Kidney tubule cell (primary cell): Measurements from ENCODE around the gene LRRIQ1.
A peak's percentile ranks its signal among the peaks of the same experiment; 100 is the strongest.

Source experiments
- DNase-seq: peaks from one replicate; pipeline ENCODE4 v3.0.0-alpha.2; 2018; ENCODE audit warnings: low spot score

The LRRIQ1 gene

GRCh38 chr12:85060916-85061315, 24.8 kb downstream of the LRRIQ1 start:
- DNase-seq = no peak

- DNase-seq = no peak
Observed at GRCh38 chr12:85065837-85066482, 29.8 kb downstream of the LRRIQ1 start.

GRCh38 chr12:85072826-85073225, 36.7 kb downstream of the LRRIQ1 start:
- DNase-seq = peak; percentile 11

- DNase-seq = peak; percentile 94
Observed at GRCh38 chr12:85076688-85077430, 40.7 kb downstream of the LRRIQ1 start.

GRCh38 chr12:85085066-85085465, 48.9 kb downstream of the LRRIQ1 start:
- DNase-seq = no peak

- no peak for DNase-seq
Observed at GRCh38 chr12:85089792-85090191, 53.6 kb downstream of the LRRIQ1 start.

- peak; percentile 46 for DNase-seq
Observed at GRCh38 chr12:85092814-85093370, 56.7 kb downstream of the LRRIQ1 start.

GRCh38 chr12:85095501-85095900, 59.4 kb downstream of the LRRIQ1 start:
- DNase-seq = no peak

GRCh38 chr12:85130646-85131045, 94.5 kb downstream of the LRRIQ1 start:
- no peak for DNase-seq

GRCh38 chr12:85138833-85139232, 102.7 kb downstream of the LRRIQ1 start:
- DNase-seq = peak; percentile 56

GRCh38 chr12:85147331-85147730, 111.2 kb downstream of the LRRIQ1 start:
- no peak for DNase-seq

GRCh38 chr12:85152311-85152729, 116.2 kb downstream of the LRRIQ1 start:
- DNase-seq = no peak

- DNase-seq = peak; percentile 42
Observed at GRCh38 chr12:85155791-85156190, 119.6 kb downstream of the LRRIQ1 start.

GRCh38 chr12:85156569-85156968, 120.4 kb downstream of the LRRIQ1 start:
- DNase-seq = no peak

- DNase-seq = no peak
Observed at GRCh38 chr12:85157035-85157603, 121.0 kb downstream of the LRRIQ1 start.

GRCh38 chr12:85163752-85164321, 127.7 kb downstream of the LRRIQ1 start:
- no peak for DNase-seq

- DNase-seq = peak; percentile 72
Observed at GRCh38 chr12:85179680-85180270, 143.6 kb downstream of the LRRIQ1 start.

GRCh38 chr12:85182699-85183098, 146.5 kb downstream of the LRRIQ1 start:
- DNase-seq = peak; percentile 63

- DNase-seq = no peak
Observed at GRCh38 chr12:85183855-85184254, 147.7 kb downstream of the LRRIQ1 start.

- DNase-seq = no peak
Observed at GRCh38 chr12:85186236-85186635, 150.1 kb downstream of the LRRIQ1 start.

- DNase-seq = no peak
Observed at GRCh38 chr12:85188619-85189018, 152.5 kb downstream of the LRRIQ1 start.

GRCh38 chr12:85190728-85191127, 154.6 kb downstream of the LRRIQ1 start:
- no peak for DNase-seq
